ENCODE results near the gene CASK.

CASK gene, protein sequence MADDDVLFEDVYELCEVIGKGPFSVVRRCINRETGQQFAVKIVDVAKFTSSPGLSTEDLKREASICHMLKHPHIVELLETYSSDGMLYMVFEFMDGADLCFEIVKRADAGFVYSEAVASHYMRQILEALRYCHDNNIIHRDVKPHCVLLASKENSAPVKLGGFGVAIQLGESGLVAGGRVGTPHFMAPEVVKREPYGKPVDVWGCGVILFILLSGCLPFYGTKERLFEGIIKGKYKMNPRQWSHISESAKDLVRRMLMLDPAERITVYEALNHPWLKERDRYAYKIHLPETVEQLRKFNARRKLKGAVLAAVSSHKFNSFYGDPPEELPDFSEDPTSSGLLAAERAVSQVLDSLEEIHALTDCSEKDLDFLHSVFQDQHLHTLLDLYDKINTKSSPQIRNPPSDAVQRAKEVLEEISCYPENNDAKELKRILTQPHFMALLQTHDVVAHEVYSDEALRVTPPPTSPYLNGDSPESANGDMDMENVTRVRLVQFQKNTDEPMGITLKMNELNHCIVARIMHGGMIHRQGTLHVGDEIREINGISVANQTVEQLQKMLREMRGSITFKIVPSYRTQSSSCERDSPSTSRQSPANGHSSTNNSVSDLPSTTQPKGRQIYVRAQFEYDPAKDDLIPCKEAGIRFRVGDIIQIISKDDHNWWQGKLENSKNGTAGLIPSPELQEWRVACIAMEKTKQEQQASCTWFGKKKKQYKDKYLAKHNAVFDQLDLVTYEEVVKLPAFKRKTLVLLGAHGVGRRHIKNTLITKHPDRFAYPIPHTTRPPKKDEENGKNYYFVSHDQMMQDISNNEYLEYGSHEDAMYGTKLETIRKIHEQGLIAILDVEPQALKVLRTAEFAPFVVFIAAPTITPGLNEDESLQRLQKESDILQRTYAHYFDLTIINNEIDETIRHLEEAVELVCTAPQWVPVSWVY

DNA sequence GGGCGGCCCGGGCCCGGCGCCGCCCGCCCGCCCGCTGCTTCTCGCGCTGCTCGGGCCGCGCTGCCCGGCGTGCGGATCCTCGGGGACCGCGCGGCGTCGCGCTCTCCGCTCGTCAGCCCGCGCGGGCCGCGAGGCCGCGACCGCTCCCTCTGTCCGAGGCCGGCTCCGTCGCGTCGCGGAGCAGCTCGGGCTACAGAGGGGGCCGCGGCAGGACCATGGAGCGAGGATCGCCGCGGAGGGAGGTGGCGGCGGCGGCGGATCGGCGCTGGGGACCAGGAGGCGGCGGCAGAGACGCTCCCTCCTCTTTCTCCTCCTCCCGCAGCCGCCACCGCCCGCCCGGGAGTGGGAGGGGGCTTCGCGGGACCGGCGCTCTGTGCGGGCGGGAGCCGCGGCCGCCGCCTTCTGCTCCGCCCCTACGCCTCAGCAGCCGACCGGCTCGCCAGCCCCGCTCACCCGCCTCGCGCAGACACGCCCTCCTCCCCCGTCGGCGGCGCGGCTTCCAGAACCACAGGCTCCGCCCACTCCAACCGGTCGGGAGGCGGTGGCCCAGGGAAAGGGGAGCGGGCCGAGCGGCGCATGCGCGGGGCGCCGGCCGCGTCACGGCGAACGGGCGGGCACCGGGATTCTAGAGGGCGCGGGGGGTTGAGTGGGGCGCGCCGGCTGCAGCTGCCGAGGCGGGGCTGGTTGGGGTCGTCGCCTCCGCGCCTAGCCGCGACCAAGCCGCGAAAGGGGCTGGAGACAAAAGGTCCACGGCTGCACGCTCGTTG, at the start of gene CASK:
Gene CASK, minus strand, starts transcription at position 344 of the 767 bp plus-strand sequence. CDS start 566 bp downstream, outside the sequence.
- peak; percentile 88 for DNase-seq (ENCODE audit: low read depth)

DNA sequence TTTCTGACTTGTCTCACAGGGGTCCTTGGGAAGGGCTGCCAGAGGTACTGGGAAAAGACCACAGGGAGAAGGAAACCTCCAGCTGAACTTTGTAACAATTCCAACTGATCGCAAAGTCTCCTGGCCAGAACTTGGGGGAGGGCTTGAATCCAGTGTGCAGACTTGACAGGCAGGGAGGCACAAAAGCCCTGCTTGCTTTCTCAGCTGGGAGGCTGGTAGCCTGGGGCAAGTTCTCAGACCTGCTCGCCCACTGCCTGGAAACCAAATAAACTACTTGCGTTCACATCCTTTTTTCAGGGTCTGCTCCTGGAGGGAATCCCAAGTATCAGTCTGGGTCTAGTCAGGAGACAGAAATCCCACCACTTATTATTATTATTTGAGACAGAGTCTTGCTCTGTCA, 48.0 kb upstream of the CASK start:
- no peak for DNase-seq (ENCODE audit: low read depth)

DNA sequence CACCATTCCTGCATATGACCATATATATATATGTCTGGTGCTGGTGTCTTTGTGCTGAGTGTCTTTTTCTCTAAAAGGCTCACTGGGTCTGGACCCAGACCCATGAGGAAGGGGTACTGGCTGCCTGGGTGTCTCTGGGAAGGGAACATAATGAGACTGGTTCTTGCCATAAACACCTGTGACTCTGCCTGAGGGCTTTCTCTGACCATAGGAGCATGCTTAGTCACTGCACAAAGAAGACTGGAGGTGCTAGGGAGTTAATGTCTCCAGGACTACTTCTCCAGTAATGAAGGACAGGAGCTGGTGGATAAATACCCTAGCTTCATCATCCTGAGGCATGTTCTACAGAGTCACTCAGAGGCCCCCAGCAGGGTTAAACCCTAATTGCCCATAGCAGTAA, 47.1 kb upstream of the CASK start:
- DNase-seq (ENCODE audit: low read depth), result no peak

DNA sequence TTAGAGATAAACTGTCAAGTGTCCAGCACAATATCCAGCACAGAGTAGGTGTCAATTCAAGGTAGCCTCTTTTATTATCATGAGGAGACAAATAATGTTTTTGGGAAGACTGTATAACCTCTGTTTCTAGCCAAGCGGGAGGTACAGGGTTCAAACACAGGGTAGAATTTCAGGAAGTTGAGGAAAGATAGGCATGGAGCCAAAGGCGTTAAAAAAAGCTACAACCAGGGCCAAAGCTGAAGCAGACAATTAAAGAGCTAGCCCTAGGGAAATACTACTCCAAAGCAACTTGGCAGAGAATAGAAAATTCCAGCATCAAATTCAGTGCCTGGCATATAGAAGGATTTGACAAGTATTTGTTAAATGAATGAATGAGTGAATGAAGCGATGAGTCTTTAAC, 40.0 kb upstream of the CASK start:
- DNase-seq (ENCODE audit: low read depth), result no peak

DNA sequence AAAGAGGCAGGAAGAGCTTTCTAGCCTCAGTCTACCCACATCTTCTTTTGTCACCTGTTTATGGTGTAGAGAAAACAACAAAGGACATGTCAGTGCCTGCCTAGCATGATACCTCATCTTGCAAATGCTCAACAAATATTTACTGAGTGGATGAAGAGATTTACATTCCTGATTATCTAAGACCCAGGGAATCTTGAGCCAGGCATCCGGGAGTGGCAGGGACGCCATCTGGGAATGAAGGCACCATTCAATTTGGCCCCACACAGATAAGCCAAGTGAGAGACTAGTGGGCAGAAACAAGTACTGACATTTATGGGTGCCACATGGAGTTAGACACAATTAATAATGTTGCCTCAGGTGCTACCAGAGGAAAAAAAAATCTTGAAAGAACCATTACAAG, 36.8 kb upstream of the CASK start:
- no peak for DNase-seq (ENCODE audit: low read depth)

DNA sequence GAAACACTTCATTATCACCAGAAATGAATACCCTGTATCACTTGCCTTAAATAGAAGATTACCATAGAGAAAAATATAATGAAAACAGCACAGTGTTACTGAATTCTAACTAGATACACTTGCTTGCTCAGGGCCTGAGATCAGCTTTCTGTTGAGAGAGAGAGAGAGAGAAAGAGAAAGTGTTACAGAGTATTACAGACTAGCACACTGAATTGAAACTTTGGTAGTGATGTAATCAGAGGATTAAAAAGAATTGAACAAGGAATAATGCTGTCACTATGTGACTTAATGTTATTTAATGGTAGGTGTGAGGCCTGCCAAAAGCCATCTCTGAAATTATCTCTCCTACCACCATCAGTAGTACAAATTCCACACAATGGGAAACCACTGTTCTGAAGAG, 35.5 kb upstream of the CASK start:
- DNase-seq (ENCODE audit: low read depth), result no peak

DNA sequence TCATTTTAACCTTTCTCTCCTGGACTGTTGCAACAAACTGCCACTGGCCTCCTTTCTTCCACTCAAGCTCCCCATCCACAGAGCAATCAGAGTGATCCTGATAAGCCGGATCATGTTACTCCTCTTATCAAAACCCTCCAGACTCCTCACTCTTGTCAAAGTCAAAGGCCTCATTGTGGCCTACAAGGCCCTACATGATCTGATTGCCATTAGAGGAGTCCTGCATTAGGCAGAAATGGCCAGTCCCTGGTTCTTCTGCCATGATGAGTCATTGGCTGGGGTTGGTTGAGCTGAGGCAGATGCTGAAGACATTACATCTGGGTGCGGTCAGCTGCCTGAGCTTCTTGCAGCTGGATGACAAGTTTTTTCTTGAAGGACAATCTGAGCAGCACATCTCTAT, 32.7 kb upstream of the CASK start:
- no peak for DNase-seq (ENCODE audit: low read depth)

DNA sequence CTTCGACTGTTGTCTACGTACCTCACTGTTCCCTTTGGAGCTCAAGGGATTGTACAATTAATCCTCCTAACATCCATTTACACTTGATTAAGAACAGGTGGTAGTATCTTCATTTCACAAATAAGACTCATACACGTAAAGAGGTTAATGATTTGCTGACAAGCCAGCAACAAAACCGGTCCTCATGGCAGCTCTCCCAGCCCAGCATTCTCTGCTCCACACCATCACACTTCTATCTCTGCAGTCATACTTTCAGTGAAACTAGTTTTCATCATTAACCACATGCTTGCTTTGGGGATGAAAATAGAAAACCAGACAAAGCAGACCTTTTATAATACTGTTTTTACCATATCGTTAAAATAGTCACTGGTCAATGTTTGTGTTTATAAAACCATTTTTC, 28.7 kb upstream of the CASK start:
- no peak for DNase-seq (ENCODE audit: low read depth)

DNA sequence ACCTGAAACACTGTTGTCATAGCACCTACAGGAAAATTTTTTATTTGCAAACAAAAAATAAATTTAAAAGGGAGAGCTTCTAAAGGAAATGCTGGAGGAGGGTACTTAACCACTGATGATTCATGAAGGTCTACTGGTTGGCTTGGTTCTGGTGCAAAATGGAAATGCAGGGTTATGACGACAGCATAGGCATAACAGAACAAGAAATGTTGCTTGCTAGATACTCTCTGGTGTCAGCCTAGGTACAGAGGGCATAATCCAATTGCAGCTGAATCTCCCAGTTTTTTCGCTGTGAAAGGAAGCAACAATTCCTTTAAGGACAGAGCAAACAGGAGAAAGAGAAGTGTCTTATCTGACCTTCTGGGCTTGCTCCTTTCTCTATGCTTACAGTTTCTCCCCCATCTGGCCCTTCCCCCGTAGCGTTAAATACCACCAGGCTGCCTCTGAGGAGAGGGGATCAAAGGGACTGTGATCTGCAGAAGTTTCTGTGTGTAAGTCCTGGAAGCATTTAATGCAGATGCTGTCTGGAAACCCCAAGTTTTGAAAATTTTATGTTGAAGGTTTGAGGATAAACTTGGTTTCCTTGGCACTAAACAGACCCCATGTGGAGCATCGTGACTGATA, 23.7 kb upstream of the CASK start:
- DNase-seq (ENCODE audit: low read depth), result no peak

DNA sequence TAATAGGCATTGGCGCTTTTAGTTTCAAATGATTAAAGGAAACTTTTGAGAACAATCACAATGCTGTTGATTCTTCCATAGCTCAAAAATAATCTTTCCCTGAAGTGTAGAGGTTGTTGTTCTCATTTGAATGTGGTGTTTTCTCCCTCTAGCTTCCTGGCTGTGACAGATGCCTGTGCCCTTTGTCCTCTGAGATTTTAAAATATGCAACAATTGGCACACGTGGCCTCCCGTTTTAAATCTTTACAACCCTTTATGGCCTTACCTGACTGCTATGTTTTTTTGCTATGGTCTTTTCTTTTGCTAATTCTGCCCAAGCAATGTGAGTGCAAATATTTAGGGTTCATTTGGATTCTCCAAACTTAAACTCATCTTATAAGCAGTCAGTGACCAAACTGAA, 22.9 kb upstream of the CASK start:
- DNase-seq (ENCODE audit: low read depth), result no peak

DNA sequence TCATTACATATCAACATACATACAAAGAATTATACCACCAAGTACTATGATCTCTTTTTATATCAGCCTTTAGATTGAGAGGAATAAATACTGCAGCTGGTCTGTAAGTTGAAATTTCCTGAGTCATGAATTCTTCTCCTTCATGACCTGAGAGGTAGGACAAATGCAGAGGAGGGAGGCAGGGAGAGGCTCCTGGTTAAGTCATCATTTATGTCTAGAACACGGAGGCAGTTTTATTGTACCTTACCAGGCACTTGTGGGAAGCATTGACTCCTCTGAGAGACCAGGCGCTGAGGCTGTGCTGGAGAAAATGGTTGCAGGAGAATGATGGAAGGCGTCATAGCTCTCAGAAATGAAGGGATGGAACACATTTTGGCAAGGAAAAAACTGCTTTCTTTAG, 12.5 kb upstream of the CASK start:
- DNase-seq (ENCODE audit: low read depth), result no peak

DNA sequence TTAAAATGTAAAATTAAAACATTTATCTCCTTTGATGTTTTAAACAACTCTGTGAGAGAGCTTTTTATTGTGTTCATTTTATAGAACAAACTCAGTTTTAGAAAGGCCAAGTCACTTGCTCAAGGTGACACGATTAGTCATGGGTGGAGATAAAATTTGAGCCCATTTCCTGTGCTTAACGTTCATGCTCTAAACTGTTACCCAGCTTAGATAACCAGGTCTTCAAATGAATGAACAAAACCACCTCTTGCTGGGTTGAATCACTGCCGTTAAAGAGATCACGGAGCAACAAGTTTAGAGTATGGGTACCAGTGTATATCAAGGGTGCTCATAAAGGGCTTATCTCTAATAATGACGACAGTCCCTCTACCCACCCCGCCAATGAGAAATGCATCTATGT, 10.2 kb upstream of the CASK start:
- no peak for DNase-seq (ENCODE audit: low read depth)

DNA sequence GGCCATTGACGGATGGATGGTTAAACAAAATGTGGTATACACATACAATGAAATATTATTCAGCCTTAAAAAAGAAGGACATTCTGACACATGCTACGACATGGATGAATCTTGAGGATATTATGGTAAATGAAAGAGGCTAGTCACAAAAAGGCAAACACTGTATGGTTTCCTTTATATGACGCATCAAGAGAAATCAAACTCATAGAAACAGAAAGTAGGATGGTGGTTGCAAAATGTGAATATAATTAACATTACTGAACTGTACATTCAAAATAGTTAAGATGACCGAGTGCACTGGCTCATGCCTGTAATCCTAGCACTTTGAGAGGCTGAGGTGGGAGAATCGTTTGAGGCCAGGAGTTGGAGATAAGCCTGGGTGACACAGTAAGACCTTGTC, 9.5 kb upstream of the CASK start:
- no peak for DNase-seq (ENCODE audit: low read depth)

DNA sequence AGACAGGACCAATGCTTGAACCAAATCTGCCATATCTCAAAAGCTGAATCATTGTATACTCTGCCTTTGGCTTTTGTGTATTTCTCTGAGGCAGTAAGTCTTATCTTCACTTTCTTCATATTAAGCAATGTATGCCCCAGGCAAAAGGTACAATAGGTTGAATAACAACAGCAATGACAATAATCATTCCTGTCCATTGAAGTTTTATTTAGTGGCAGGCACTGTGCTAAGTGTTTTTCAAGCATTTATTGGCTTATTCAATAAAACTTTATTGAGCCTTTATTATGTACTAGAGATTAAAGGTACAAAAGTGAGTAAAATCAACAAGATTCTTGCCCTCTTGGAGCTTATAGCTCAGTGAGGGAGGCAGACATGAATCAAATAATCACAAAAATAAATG, 8.2 kb upstream of the CASK start:
- no peak for DNase-seq (ENCODE audit: low read depth)

DNA sequence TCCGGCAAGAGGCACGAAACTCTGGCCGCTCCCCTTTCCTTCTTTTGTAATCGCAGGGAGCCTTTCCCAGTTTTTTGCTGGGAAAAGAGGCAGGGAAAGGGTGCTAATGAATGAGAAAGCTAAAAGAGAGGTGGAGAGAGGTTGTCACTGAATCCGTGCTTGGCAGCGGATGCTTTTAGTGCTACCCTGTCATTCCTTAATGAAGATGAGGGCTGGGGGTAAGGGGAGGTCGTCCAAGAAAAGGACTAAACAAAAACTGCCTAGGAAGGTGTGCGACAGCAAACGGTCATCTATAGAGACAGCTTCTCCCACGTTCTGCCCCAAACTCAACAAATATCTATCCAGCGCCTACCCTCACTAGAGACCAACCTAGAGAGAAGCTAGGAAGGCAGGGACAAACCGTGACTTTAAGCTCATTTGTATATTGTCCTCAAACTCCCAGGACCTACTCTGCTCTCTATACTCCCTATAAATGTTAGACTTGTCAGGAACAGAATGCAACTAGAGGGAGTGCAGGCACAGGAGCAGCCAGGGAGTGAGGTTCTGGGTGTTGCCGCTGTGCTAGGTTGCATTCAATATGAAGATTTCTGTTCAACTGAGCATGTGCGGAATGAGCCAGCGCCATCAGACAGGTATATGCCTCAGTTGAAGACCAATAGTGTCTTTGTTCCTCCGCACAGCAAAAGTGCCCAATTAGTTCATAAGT, 777 bp upstream of the CASK start:
- peak; percentile 50 for DNase-seq (ENCODE audit: low read depth)

DNA sequence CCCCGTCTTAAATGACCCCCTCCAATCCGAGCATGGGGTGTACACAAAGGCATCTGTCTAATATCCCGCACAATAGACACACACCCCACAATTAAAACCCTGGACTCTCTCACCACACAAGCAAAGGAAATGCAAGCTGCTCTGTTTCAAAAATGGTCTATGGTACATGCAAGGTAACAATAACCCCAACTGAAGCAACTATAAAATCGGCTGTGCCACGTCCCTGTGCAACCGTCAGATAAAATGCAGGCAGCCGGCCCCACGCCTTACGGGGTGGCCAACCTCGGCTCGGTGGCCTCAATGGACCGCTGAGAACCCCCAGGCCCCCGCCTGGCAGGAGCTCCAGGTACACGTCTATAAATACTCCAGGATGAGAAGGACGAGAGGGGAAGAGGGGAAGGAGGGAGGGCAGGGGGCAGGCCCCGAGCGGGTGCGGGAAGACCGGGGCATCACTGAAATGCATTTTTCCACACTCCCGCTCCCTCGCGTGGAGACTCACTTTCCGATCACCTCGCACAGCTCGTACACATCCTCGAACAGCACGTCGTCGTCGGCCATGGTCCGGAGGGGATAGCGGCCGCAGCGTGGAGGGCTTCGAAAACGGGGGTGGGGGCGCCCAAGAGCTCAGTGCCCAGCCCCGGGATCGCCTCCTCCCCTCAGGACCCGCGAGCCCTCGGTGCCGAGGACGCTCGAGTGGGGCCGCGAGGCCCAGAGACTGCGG, 763 bp downstream of the CASK start:
- DNase-seq (ENCODE audit: low read depth), result peak; percentile 32

DNA sequence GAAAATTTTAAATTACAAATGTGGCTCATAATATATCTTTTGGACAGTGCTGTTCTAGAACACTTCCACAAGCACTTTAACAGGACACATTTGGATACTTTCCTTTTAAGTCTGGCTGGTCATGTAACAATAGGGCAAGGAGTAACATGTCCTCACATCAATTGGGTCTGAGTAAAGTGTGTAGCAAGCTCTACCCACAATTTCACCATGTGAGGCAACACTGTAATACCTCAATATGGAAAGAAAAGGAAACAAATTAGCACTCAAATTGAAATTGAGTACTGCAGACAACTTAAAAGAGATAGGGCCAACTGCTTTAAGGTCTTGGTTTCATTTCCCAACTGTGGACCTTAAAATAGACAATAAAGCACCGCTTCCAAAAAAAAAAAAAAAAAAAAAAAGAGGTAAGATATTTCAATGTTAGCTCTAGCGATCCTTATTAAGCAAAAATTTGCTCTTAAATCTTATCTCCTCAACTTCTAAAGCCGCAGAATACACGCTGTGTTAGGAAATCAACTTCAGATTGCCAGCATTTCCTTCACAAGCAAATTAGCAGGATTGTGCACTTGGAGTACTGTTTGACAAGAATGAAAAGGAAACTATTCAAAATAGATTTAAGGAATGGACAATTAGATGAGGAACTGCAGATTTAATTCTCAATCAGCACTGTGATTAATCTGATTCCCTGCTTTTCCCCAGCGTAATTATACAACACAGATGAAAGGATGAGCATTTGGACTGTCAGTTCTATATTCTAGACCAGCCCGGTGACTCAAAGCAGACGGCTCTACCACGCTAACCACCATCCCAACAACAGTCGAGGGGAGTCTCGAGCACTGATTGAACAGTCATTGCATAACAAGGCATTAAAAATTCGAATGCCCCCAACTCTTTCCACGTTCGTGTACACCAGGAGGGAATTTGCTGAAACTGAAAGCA, 1.6 kb downstream of the CASK start:
- peak; percentile 54 for DNase-seq (ENCODE audit: low read depth)

DNA sequence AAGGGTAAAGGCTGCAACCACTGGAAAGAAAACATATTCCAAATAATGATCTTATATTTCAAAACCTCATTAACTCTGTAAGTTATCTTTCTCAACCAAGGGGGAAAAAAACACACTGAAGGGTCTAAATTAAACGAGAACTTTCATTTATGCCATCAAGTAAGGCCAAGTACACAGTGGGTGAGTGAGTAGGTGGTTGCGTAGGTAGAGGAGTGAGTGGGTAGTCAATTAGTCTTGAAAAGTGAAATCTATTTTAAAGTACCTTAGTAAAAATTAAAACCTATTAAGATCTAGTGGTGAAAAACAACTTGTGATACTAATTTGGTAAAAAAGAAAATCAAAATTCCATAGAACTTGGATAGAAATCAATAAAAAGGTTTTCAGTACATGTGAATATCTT, 3.5 kb downstream of the CASK start:
- DNase-seq (ENCODE audit: low read depth), result no peak

DNA sequence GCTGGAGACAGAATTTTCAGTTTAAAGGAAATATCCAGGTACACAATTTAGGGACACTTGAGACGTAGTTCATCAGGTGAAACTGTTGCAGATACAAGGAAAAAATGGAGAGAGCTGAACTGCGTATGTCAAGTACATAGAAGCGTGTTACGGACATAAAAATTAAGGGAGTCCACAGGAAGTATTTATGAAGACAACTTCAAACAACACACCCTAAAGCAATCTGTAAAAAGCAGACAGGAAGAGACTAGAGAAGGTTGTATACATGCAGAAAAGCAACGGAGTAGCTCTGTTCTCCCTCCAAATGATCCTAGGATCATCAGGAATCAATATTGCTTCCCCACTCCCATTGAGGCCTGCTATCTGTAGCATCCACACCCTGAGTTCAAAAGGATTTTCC, 5.8 kb downstream of the CASK start:
- DNase-seq (ENCODE audit: low read depth), result no peak

DNA sequence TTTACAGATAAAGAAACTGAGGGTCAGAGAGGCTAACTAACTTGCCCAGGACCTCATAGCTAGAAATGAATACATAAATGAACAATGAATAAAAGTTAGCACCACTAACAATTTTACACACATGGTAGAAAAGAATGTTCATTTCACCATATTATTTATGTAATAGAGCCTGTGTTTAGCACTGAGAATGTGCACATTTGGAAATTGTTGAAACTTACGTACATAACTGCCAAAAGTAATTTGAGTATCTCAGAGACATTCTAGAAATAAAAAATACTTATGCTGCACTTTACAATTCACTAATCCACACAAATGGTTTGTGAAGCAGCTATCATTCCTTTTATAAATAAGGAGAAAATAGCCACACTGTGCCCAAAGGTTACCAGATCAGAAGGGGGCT, 9.9 kb downstream of the CASK start:
- no peak for DNase-seq (ENCODE audit: low read depth)

Measured in ELR (cell line).